HepG2 (cell line): ENCODE data around the gene DACH2. TPM values are rescaled to one million over a fixed set of nuclear protein-coding genes. Genes with fewer than 3 reads are reported as not detected.
A peak's percentile ranks its signal among the peaks of the same experiment; 100 is the strongest.

Experiments used
- ATAC-seq: fragments of 200-7000 bp; cut with Tn5 transposase; 3 replicates; pipeline ENCODE4 v1.9.1; 2020; ENCODE audit warnings: mild to moderate bottlenecking, moderate library complexity
- BruUV-seq: library from RNA; stranded (reverse); fragments of 400-500 nt; replicated peaks from 2 replicates; lab custom pipeline; 2021; lab: Mats Ljungman, UMichigan
- CTCF ChIA-PET: fragments of 300-600 bp; formaldehyde crosslinking; extraction: SDS; loops from one replicate; lab custom pipeline; 2021; ENCODE audit warnings: low total read pairs, inconsistent platforms, low intra/inter-chr PET ratio; lab: Yijun Ruan, JAX
- POLR2A ChIA-PET: fragments of 350-600 bp; sonication (Branson Sonifier 250); formaldehyde crosslinking; loops from one replicate; lab custom pipeline; 2020; ENCODE audit warnings: antibody characterized with exemption, inconsistent platforms; lab: Yijun Ruan, JAX
- DNase-seq: peaks from one replicate; pipeline ENCODE4 v3.0.0-alpha.2; 2015; ENCODE audit warnings: low spot score
- FAIRE-seq: peaks from 3 replicates; lab custom pipeline; 2011; peaks lifted over from hg19 to GRCh38; lab: Jason Lieb, UNC
- H2AFZ ChIP-seq: one replicate; pipeline ENCODE4 v1.6.1; 2011; ENCODE audit warnings: low read length, inconsistent platforms
- H3K27ac ChIP-seq: fragments of 300-600 bp; 3 replicates; pipeline ENCODE4 v1.8.0; 2011; ENCODE audit warnings: mixed run types, mild to moderate bottlenecking, mixed read lengths, low read length, inconsistent platforms; ENCODE audit not compliant: insufficient read depth; ENCODE audit errors: extremely low read length
- H3K27me3 ChIP-seq, 2 experiments: fragments of 200-600 bp in 1 of 2; 2 replicates in 1 of 2; 3 replicates in 1 of 2; pipeline versions ENCODE4 v1.6.0 to v1.8.0; 2011; ENCODE audit warnings: low read length in 2 of 2, mild to moderate bottlenecking in 2 of 2, moderate library complexity in 2 of 2, inconsistent platforms in 1 of 2; ENCODE audit not compliant: insufficient read depth in 2 of 2, control insufficient read depth in 1 of 2
- H3K36me3 ChIP-seq, 2 experiments: fragments of 200-600 bp in 1 of 2; replicated peaks in 1 of 2; 2 replicates in 1 of 2; 3 replicates in 1 of 2; pipeline versions ENCODE4 v1.5.1 to v1.8.0; 2011; ENCODE audit warnings: low read length in 2 of 2, inconsistent platforms in 1 of 2; ENCODE audit not compliant: insufficient read depth in 2 of 2, control insufficient read depth in 1 of 2
- H3K4me1 ChIP-seq: 2 replicates; pipeline ENCODE4 v1.5.1; 2012; ENCODE audit warnings: low read length, inconsistent platforms; ENCODE audit not compliant: insufficient read depth
- H3K4me2 ChIP-seq: 2 replicates; pipeline ENCODE4 v1.6.0; 2011; ENCODE audit warnings: low read depth, low read length, inconsistent platforms
- H3K4me3 ChIP-seq, 3 experiments: fragments of 200-600 bp in 1 of 3; sonication (generic), shearing (Covaris generic) in 1 of 3; replicated peaks in 1 of 3; 2 replicates each; pipeline ENCODE4 v1.5.1; 2011 to 2016; ENCODE audit warnings: low read length in 3 of 3, inconsistent platforms in 2 of 3, low read depth in 2 of 3, mild to moderate bottlenecking in 2 of 3, control low read depth in 1 of 3, mixed read lengths in 1 of 3; ENCODE audit not compliant: insufficient read depth in 1 of 3
- H3K79me2 ChIP-seq: one replicate; pipeline ENCODE4 v1.6.1; 2011; ENCODE audit warnings: low read length, inconsistent platforms; ENCODE audit not compliant: insufficient read depth
- H3K9ac ChIP-seq: 2 replicates; pipeline ENCODE4 v1.6.0; 2011; ENCODE audit warnings: mild to moderate bottlenecking, low read depth, low read length, inconsistent platforms; ENCODE audit not compliant: insufficient read depth
- H3K9me3 ChIP-seq: 2 replicates; pipeline ENCODE4 v1.5.1; 2012; ENCODE audit warnings: mild to moderate bottlenecking, low read length
- H4K20me1 ChIP-seq: 2 replicates; pipeline ENCODE4 v1.6.0; 2011; ENCODE audit warnings: inconsistent platforms, mild to moderate bottlenecking, low read length, moderate library complexity; ENCODE audit not compliant: insufficient read depth
- ELK4 ChIP-seq: sonication (generic); formaldehyde crosslinking; IDR thresholded peaks from 2 replicates; pipeline ENCODE4 v1.9.0; 2021; ENCODE audit warnings: missing genetic modification reagents, borderline replicate concordance
- FOXA1 ChIP-seq, 2 experiments: fragments of 450-650 bp in 1 of 2; sonication (generic) in 1 of 2; formaldehyde crosslinking in 1 of 2; IDR thresholded peaks; 2 replicates each; pipeline versions ENCODE4 v1.4.0 to v1.6.1; 2016 to 2020; ENCODE audit warnings: missing genetic modification reagents in 1 of 2
- GPBP1L1 ChIP-seq: sonication (generic); formaldehyde crosslinking; IDR thresholded peaks from 2 replicates; pipeline ENCODE4 v1.5.0; 2020; ENCODE audit warnings: mild to moderate bottlenecking, missing genetic modification reagents
- NR2F6 ChIP-seq, 2 experiments: IDR thresholded peaks; 2 replicates each; pipeline ENCODE4 v1.6.1; 2016; ENCODE audit warnings: antibody characterized with exemption in 1 of 2, mild to moderate bottlenecking in 1 of 2
- SYNCRIP ChIP-seq: fragments of 200-400 bp; formaldehyde crosslinking; IDR thresholded peaks from 2 replicates; pipeline ENCODE4 v1.6.1; 2018; ENCODE audit warnings: mild to moderate bottlenecking, low read depth, low read length; ENCODE audit not compliant: insufficient read depth
- ZFP1 ChIP-seq: IDR thresholded peaks from 2 replicates; pipeline ENCODE4 v1.6.1; 2016
- ZNF354B ChIP-seq: sonication (generic); formaldehyde crosslinking; IDR thresholded peaks from 2 replicates; pipeline ENCODE4 v1.8.0; 2022; ENCODE audit warnings: mild to moderate bottlenecking, missing genetic modification reagents
- ZNF550 ChIP-seq: sonication (generic); formaldehyde crosslinking; IDR thresholded peaks from 2 replicates; pipeline ENCODE4 v1.4.0; 2020; ENCODE audit warnings: mild to moderate bottlenecking, missing genetic modification reagents, borderline replicate concordance
- ZNF552 ChIP-seq: sonication (generic); formaldehyde crosslinking; IDR thresholded peaks from 2 replicates; pipeline ENCODE4 v1.9.0; 2022; ENCODE audit warnings: missing genetic modification reagents, mild to moderate bottlenecking, borderline replicate concordance
- ZNF629 ChIP-seq: sonication (generic); formaldehyde crosslinking; conservative IDR thresholded peaks from 2 replicates; pipeline ENCODE4 v1.5.0; 2020; ENCODE audit warnings: missing genetic modification reagents
- whole genome bisulfite sequencing: methylation state at CpG from one replicate; pipeline ENCODE4 v1.1.6; 2017; ENCODE audit warnings: low lambda C conversion rate; 5-methylcytosine and 5-hydroxymethylcytosine counted together
- in situ Hi-C: cut with HindIII; loops from 2 replicates; pipeline ENCODE4 v1.10.0; 2017; ENCODE audit warnings: low pct_unique_long_range_greater_than_20kb; ENCODE audit not compliant: extremely low pct_ligation_motif_present
- intact Hi-C: fragments of 100-400 bp; cut with micrococcal nuclease; formaldehyde crosslinking; loops from one replicate; pipeline ENCODE4 v1.10.0; 2022; ENCODE audit not compliant: unreplicated experiment
- polyA plus RNA-seq, 8 experiments: library from polyadenylated mRNA; depleted of rRNA in 3 of 8; stranded (reverse) in 7 of 8; unstranded in 1 of 8; fragments of >200 nt; fragmentation: Illumina TruSeq in 4 of 8; extraction: Trizol in 4 of 8; gene quantifications; 2 replicates each; pipeline versions ENCODE4 v1.2.1 to v1.2.3, GENCODE V29; 2011 to 2016; ENCODE audit warnings: low read depth in 4 of 8, missing spikeins in 1 of 8, mixed read lengths in 1 of 8; ENCODE audit not compliant: insufficient read depth in 1 of 8
- total RNA-seq, 5 experiments: library from RNA; depleted of rRNA; stranded (reverse); fragments of >200 nt; fragmentation: Illumina TruSeq; extraction: Trizol; gene quantifications; 2 replicates each; pipeline ENCODE4 v1.2.3, GENCODE V29; 2016; ENCODE audit warnings: low read depth in 1 of 5
- TF ChIP-seq, protein P1 (sequence below): sonication (generic); formaldehyde crosslinking; IDR thresholded peaks from 2 replicates; pipeline ENCODE4 v1.4.0; 2020; ENCODE audit warnings: mild to moderate bottlenecking, low read depth, missing genetic modification reagents
- TF ChIP-seq, protein P2 (sequence below): sonication (generic); formaldehyde crosslinking; IDR thresholded peaks from 2 replicates; pipeline ENCODE4 v1.4.0; 2020; ENCODE audit warnings: mild to moderate bottlenecking, low read depth, missing genetic modification reagents

Gene DACH2
- total and polyA plus RNA-seq, 2 of the 13 experiments (the other 11 are each of a cell fraction or from before 2014, with no cell fraction given), result not detected

DNA sequence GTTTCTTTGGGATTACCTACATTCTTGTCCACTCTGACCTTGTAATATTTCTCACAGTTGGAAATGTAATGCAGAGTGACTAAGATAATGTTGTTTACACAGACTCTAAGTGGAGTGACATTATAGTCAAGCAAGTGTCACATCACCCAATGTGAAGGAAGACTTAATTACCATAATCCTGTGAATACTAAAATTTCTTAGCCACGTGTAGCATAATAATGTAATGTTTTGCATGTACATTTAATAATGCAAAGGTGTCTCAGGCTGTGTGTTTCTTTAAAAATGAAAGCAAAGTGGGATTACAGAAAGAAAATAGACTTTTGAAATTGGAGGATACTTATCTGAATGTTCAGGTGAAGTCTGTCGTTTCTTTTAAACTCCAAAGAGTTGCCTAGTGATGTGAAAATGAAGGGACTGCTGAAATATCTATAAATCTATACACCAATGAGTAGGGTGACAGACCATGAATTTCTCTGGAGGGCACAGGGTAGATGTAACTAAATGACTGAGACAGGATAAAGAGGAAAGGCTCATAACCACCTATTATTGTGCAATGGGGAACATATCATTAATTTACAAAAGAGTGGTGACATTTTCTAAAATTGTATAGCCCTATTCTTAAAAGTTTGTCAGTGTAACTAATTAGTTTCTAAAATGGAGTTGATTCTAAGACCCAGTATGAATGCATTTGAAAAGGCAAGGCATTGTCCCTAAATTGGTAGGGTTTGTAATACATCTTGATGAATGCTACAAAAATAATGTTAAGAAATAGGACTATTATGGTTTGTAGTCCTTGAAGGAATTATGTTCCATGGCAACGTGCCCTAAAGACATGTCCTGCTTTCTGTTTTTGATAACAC lies 235.7 kb downstream of the DACH2 start:
- WGBS, result 33% methylated on average over 3 of the region's 3 CpGs
- no peaks in the 10 kb centered on the region for H4K20me1 ChIP-seq
- H3K79me2 ChIP-seq, result no peaks in the 10 kb centered on the region
- TF ChIP-seq SYNCRIP (no peak), FOXA1 (IDR thresholded peaks at IDR 0.05) (no peak), FOXA1 (CRISPR knock-in tag; IDR thresholded peaks at IDR 0.05) (peak; percentile 27; the same call in 1 of the 2 replicates)
- H3K36me3 ChIP-seq, result no peaks in the 10 kb centered on the region
- no peaks in the 10 kb centered on the region for H3K27me3 ChIP-seq
- in situ Hi-C loops (no loop called here), intact Hi-C loops (no loop called here)
- no peak for FAIRE-seq
- H3K4me2 ChIP-seq, result no peak overlapping the region
- DNase-seq, result no peak
- H3K9ac ChIP-seq, result no peak overlapping the region
- no peak overlapping the region for H3K27ac ChIP-seq
- no peak for ATAC-seq
- peaks cover 12% of the 10 kb centered on the region for H3K4me1 ChIP-seq
- H2AFZ ChIP-seq, result no peak overlapping the region
- ChIA-PET CTCF (no interaction called here), POLR2A (no interaction called here)
- H3K9me3 ChIP-seq, result no peaks in the 10 kb centered on the region
- H3K4me3 ChIP-seq, result no peak overlapping the region
- BruUV-seq, result no TSS peak

DNA sequence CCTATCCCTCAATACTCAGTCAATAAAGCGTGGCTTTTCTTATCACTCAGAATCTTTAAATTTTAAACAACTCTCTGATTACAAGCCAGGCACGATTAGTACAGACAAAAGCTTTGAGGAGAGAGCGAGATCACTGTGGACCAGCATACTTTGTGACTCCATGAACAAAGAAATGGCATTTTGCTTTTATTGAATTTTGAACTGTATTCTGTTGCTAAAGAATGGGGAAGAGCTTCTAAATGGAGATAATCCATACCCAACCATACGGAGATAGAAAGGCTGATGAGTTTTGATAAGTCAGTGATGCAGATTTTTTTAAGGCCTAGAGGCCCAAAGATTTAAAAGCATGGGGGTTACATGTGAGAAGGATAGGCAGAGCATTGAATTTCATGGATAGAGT lies 259.1 kb downstream of the DACH2 start:
- no peaks in the 10 kb centered on the region for H3K4me1 ChIP-seq
- H3K4me2 ChIP-seq, result no peak overlapping the region
- H4K20me1 ChIP-seq, result no peaks in the 10 kb centered on the region
- intact Hi-C loops (no loop called here), in situ Hi-C loops (no loop called here)
- DNase-seq (no peak), FAIRE-seq (no peak), ATAC-seq (no peak)
- no peak overlapping the region for H3K9ac ChIP-seq
- no peak overlapping the region for H3K27ac ChIP-seq
- H3K4me3 ChIP-seq, result no peak overlapping the region
- no peaks in the 10 kb centered on the region for H3K27me3 ChIP-seq
- no peaks in the 10 kb centered on the region for H3K36me3 ChIP-seq
- BruUV-seq, result no TSS peak
- H3K79me2 ChIP-seq, result no peaks in the 10 kb centered on the region
- H3K9me3 ChIP-seq, result no peaks in the 10 kb centered on the region
- 41% methylated on average over 4 of the region's 4 CpGs for WGBS
- ChIA-PET POLR2A (no interaction called here), CTCF (no interaction called here)
- no peak overlapping the region for H2AFZ ChIP-seq
- no peak for TF ChIP-seq NR2F6 (IDR thresholded peaks at IDR 0.05)
- TF ChIP-seq NR2F6 (CRISPR knock-in tag; IDR thresholded peaks at IDR 0.05), result no peak
- TF ChIP-seq, protein P1, sequence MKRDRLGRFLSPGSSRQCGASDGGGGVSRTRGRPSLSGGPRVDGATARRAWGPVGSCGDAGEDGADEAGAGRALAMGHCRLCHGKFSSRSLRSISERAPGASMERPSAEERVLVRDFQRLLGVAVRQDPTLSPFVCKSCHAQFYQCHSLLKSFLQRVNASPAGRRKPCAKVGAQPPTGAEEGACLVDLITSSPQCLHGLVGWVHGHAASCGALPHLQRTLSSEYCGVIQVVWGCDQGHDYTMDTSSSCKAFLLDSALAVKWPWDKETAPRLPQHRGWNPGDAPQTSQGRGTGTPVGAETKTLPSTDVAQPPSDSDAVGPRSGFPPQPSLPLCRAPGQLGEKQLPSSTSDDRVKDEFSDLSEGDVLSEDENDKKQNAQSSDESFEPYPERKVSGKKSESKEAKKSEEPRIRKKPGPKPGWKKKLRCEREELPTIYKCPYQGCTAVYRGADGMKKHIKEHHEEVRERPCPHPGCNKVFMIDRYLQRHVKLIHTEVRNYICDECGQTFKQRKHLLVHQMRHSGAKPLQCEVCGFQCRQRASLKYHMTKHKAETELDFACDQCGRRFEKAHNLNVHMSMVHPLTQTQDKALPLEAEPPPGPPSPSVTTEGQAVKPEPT (CRISPR knock-in tag), result no peak
- TF ChIP-seq ZNF552, result no peak
- no peak for TF ChIP-seq ZNF354B (CRISPR knock-in tag)
- TF ChIP-seq ZNF550, result no peak
- no peak for TF ChIP-seq ELK4
- no peak for TF ChIP-seq GPBP1L1 (CRISPR knock-in tag)
- no peak for TF ChIP-seq ZFP1 (CRISPR knock-in tag)
- TF ChIP-seq ZNF629, result no peak
- TF ChIP-seq, protein P2, sequence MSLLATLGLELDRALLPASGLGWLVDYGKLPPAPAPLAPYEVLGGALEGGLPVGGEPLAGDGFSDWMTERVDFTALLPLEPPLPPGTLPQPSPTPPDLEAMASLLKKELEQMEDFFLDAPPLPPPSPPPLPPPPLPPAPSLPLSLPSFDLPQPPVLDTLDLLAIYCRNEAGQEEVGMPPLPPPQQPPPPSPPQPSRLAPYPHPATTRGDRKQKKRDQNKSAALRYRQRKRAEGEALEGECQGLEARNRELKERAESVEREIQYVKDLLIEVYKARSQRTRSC, result no peak
